Endometrial microvascular endothelial cells (primary cell): ENCODE data around the gene KYNU. TPM values are rescaled to one million over a fixed set of nuclear protein-coding genes. Genes with fewer than 3 reads are reported as not detected.
"Not testable (repeated sequence)": the region's sequence is repeated elsewhere in the genome, so short reads cannot be mapped to it uniquely, and the experiment has no call there.

Source experiments
- in situ Hi-C: cut with HindIII; loops from 2 replicates; pipeline ENCODE4 v1.10.0; 2017; ENCODE audit warnings: low sequenced_read_pairs, low pct_unique_long_range_greater_than_20kb; ENCODE audit errors: inconsistent ontology term
- total RNA-seq: library from RNA; depleted of rRNA; stranded (reverse); fragments of >200 nt; gene quantifications from one replicate; pipeline ENCODE4 v1.2.3, GENCODE V29; 2015; ENCODE audit errors: inconsistent ontology term

The KYNU gene
- total RNA-seq, 1 donor from 2014 or later = 13.7 TPM

- in situ Hi-C loops = no loop called here
These were observed 24.3 kb downstream of the KYNU start for GRCh38 chr2:142901780-142902179.

DNA sequence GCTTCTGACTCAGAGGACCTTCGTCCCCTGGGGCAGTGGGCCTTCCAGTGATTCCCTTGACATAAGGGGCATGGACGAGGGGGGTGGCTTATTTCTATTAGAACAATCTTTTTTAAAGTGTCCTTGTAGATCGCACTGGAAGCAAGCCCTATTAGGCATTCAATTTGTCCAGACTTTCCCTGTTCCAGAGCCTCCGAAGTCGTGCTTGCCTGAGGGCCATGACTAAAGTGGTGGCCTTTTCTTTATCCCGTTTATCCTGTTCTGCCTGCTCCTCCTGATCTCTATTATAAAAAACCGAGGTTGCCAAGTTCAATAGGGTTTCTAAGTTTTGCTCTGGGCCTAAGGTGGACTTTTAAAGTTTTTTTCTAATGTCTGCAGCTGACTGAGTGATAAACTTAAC lies 26.3 kb downstream of the KYNU start:
- in situ Hi-C loops = not testable (repeated sequence)

- in situ Hi-C loops = no loop called here
These were observed 30.2 kb downstream of the KYNU start for GRCh38 chr2:142907653-142908052.

- in situ Hi-C loops = no loop called here
These were observed 37.2 kb downstream of the KYNU start for GRCh38 chr2:142914507-142915313.

DNA sequence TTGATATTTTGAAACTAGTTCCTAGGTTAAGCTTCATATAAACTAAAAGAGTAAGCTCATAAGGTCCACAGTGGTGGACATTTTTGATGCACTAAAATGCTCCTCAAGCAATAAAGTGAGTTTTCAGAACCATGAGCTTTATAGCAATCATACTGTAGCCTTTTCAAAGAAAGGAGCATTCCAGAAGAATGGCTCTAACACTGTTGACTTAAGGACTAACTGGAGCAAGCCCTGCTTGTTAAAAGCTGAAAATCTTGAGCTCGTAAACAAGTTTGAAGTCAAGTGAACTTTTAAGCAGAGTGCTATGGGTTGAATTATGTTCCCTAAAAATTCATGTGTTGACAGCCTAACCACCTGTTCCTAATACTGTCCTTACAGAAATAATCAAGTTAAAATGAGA lies 38.0 kb downstream of the KYNU start:
- in situ Hi-C loops = no loop called here

GRCh38 chr2:142918624-142919023 lies 41.2 kb downstream of the KYNU start:
- in situ Hi-C loops = no loop called here

DNA sequence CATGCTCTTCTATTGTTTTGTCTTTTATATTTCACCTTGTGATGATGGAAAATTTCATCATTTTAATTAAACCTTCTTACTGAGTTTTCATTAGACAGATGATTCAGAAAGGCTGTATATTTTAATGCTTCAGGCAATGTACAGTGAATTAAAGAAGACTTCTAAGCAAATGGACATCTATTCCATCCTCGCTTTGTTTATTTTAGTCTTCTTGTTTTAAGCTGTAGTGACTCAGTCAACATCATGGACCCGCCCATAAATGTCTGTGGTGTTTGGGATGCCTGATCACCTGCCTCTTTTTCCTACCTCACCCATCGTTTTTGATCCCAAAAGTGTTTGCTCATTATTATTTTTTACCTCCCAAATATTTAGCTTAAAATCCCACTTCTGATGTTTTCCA lies 43.1 kb downstream of the KYNU start:
- in situ Hi-C loops = no loop called here

GRCh38 chr2:142926445-142926844 lies 49.0 kb downstream of the KYNU start:
- in situ Hi-C loops = no loop called here

GRCh38 chr2:142930835-142931398 lies 53.5 kb downstream of the KYNU start:
- in situ Hi-C loops = no loop called here

DNA sequence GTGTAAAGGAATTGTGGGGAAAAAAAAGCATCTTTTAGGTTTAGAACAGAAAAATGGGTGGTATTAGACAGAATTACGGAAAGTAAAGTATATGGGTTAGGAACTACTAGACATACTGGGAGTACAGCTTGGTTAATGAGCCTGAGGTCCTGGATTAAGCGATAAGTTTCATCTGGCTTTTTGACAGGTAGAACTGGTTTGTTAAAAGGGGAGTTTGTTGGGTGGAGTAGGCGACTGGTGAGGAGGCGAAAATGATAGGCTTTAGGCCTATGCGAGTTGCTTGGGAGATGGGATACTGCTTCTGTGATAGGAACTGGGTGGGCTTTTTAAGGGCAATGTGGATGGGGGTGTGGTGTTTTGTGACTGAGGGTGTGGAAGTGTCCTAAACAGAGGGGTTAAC lies 56.5 kb downstream of the KYNU start:
- in situ Hi-C loops = no loop called here

GRCh38 chr2:142935563-142936089 lies 58.2 kb downstream of the KYNU start:
- in situ Hi-C loops = no loop called here

DNA sequence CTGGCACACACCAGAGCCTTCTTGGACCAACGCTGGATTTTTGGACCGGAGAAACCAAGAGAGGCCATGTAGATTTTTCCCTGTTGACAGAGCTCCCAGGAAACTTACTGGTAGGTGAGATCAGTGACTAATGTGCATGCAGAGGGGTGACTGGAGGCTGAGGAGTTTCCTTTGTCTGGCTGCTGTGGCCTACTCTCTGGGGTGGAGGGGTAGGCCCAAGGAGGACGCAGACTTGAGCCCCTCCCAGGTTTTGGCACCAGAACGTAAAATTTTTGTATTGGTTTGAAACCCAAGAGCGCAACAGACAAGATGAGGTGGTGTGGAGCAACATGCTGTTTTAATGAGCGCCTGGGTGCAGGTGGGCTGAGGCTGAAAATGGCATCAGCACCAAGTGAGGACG lies 59.2 kb downstream of the KYNU start:
- in situ Hi-C loops = no loop called here

GRCh38 chr2:142937347-142937746 lies 59.9 kb downstream of the KYNU start:
- in situ Hi-C loops = no loop called here

GRCh38 chr2:142938240-142938639 lies 60.8 kb downstream of the KYNU start:
- in situ Hi-C loops = no loop called here

GRCh38 chr2:142940606-142941223 lies 63.3 kb downstream of the KYNU start:
- in situ Hi-C loops = no loop called here

DNA sequence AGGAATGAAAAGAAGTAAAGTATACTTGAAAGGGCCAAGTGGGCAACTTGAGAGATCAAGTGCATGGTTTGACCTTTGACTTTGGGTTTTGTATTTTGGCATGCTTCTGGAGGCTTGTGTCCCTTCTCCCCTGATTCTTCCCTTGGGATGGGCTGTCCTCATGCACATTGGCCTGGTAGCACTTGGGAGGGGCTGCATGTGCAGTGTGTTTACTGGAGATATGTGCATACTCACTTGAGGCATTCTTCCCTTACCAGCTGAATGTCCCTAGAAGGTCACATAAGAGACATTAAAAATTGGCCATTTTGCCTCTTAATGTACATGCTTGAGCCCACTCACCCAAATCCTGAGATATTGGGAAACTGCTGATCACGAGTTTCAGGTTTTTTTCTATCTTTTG lies 65.2 kb downstream of the KYNU start:
- in situ Hi-C loops = no loop called here

DNA sequence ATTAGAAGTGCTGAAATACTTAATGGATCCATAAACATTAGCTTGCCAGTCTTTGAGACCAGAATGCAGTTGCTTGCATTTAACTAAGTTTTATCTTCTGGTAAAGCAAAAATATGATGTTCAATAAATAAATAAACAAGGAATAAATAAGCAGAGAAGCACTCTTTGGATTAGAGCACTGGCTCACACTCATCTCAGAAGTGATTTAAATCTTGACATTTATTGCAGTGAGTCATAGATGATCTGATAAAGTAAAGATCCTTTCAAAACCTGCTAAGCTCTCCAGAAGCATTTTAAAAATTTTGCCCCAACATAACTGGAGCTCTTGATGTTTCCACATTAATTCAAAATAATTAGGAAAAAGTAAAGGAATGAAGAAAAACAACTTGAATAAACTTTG lies 66.8 kb downstream of the KYNU start:
- in situ Hi-C loops = no loop called here

GRCh38 chr2:142944721-142945120 lies 67.3 kb downstream of the KYNU start:
- in situ Hi-C loops = no loop called here

DNA sequence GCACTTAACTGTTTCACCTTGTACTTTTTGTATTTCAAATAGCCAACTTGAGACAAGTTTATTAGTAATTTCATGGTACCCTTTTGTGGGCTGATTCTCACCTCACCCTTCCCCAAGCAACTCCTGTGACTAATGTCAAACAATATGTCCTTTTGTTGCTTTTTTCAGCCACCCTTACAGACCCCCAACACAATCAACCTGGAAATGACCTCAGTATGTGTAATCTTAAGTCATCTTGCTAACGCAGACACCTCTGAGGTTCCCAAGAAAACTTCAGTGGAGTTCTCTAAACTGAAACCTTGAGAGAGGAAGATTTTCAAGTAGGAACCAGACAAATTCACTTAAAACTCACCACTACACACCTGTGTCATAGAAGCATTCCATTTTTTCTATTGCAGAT lies 69.5 kb downstream of the KYNU start:
- in situ Hi-C loops = no loop called here

DNA sequence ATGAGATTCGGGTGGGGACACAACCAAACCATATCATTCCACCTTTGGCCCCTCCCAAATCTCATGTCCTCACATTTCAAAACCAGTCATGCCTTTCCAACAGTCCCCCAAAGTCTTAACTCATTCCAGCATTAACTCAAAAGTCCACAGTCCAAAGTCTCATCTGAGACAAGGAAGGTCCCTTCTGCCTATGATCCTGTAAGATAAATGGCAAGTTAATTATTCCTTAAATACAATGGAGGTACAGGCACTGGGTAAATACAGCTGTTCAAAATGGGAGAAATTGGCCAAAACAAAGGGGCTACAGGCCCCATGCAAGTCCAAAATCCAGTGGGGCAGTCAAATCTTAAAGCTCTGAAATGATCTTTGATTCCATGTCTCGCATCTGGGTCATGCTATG lies 71.3 kb downstream of the KYNU start:
- in situ Hi-C loops = not testable (repeated sequence)
